ENCODE results near the gene C4B.
A peak's percentile ranks its signal among the peaks of the same experiment; 100 is the strongest.
"Not testable (repeated sequence)": the region's sequence is repeated elsewhere in the genome, so short reads cannot be mapped to it uniquely, and the experiment has no call there.

The C4B gene

GRCh38 chr6:32050562-32050961 lies 36.0 kb downstream of the C4B start:
- DNase-seq (ENCODE audit: low read depth) = no peak

GRCh38 chr6:32052626-32053025 lies 38.0 kb downstream of the C4B start:
- DNase-seq (ENCODE audit: low read depth) = not testable (repeated sequence)

- not testable (repeated sequence) for DNase-seq (ENCODE audit: low read depth)
These were observed 38.7 kb downstream of the C4B start for GRCh38 chr6:32053314-32053713.

GRCh38 chr6:32055756-32056155 lies 41.2 kb downstream of the C4B start:
- not testable (repeated sequence) for DNase-seq (ENCODE audit: low read depth)

- DNase-seq (ENCODE audit: low read depth) = no peak
These were observed 41.7 kb downstream of the C4B start for GRCh38 chr6:32056254-32056653.

GRCh38 chr6:32057966-32058365 lies 43.4 kb downstream of the C4B start:
- DNase-seq (ENCODE audit: low read depth) = no peak

- DNase-seq (ENCODE audit: low read depth) = no peak
These were observed 43.9 kb downstream of the C4B start for GRCh38 chr6:32058511-32058963.

- DNase-seq (ENCODE audit: low read depth) = peak; percentile 47
These were observed 46.5 kb downstream of the C4B start for GRCh38 chr6:32060966-32061655.

GRCh38 chr6:32064706-32065105 lies 50.1 kb downstream of the C4B start:
- no peak for DNase-seq (ENCODE audit: low read depth)

GRCh38 chr6:32067521-32067920 lies 52.9 kb downstream of the C4B start:
- not testable (repeated sequence) for DNase-seq (ENCODE audit: low read depth)

- not testable (repeated sequence) for DNase-seq (ENCODE audit: low read depth)
These were observed 53.7 kb downstream of the C4B start for GRCh38 chr6:32068315-32068714.

- no peak for DNase-seq (ENCODE audit: low read depth)
These were observed 54.3 kb downstream of the C4B start for GRCh38 chr6:32068867-32069266.

GRCh38 chr6:32069460-32069859 lies 54.9 kb downstream of the C4B start:
- no peak for DNase-seq (ENCODE audit: low read depth)

- DNase-seq (ENCODE audit: low read depth) = no peak
These were observed 55.4 kb downstream of the C4B start for GRCh38 chr6:32069878-32070515.

- DNase-seq (ENCODE audit: low read depth) = no peak
These were observed 56.4 kb downstream of the C4B start for GRCh38 chr6:32070814-32071543.

- DNase-seq (ENCODE audit: low read depth) = no peak
These were observed 58.5 kb downstream of the C4B start for GRCh38 chr6:32073101-32073500.

GRCh38 chr6:32073613-32074012 lies 59.0 kb downstream of the C4B start:
- DNase-seq (ENCODE audit: low read depth) = no peak

- DNase-seq (ENCODE audit: low read depth) = peak; percentile 71
These were observed 60.5 kb downstream of the C4B start for GRCh38 chr6:32074996-32075532.

- peak; percentile 34 for DNase-seq (ENCODE audit: low read depth)
These were observed 61.2 kb downstream of the C4B start for GRCh38 chr6:32075781-32076180.

- peak; percentile 87 for DNase-seq (ENCODE audit: low read depth)
These were observed 61.8 kb downstream of the C4B start for GRCh38 chr6:32076321-32076809.

GRCh38 chr6:32079566-32080290 lies 65.1 kb downstream of the C4B start:
- peak; percentile 17 for DNase-seq (ENCODE audit: low read depth)
